ENCODE data around the gene PPP2R5E.
"Not testable (repeated sequence)": the region's sequence is repeated elsewhere in the genome, so short reads cannot be mapped to it uniquely, and the experiment has no call there.

The PPP2R5E gene

GRCh38 chr14:63543000-63543825 is at the start of gene PPP2R5E:
Gene PPP2R5E, minus strand, starts transcription at chr14:63543377. Its CDS starts 3,692 bp downstream, at chr14:63539685.
- DNase-seq (ENCODE audit: low spot score) = peak; percentile 98

- not testable (repeated sequence) for DNase-seq (ENCODE audit: low spot score)
Measured at GRCh38 chr14:63583046-63583445, 39.9 kb upstream of the PPP2R5E start.

GRCh38 chr14:63581491-63581890 is 38.3 kb upstream of the PPP2R5E start:
- no peak for DNase-seq (ENCODE audit: low spot score)

GRCh38 chr14:63578300-63578699 is 35.1 kb upstream of the PPP2R5E start:
- DNase-seq (ENCODE audit: low spot score) = no peak

GRCh38 chr14:63573581-63573980 is 30.4 kb upstream of the PPP2R5E start:
- no peak for DNase-seq (ENCODE audit: low spot score)

- DNase-seq (ENCODE audit: low spot score) = no peak
Measured at GRCh38 chr14:63565448-63565847, 22.3 kb upstream of the PPP2R5E start.

GRCh38 chr14:63564318-63564717 is 21.1 kb upstream of the PPP2R5E start:
- DNase-seq (ENCODE audit: low spot score) = no peak

GRCh38 chr14:63563370-63564026 is 20.3 kb upstream of the PPP2R5E start:
- no peak for DNase-seq (ENCODE audit: low spot score)

GRCh38 chr14:63562405-63562804 is 19.2 kb upstream of the PPP2R5E start:
- no peak for DNase-seq (ENCODE audit: low spot score)

- no peak for DNase-seq (ENCODE audit: low spot score)
Measured at GRCh38 chr14:63555572-63555971, 12.4 kb upstream of the PPP2R5E start.

- DNase-seq (ENCODE audit: low spot score) = no peak
Measured at GRCh38 chr14:63551332-63551731, 8.2 kb upstream of the PPP2R5E start.

- no peak for DNase-seq (ENCODE audit: low spot score)
Measured at GRCh38 chr14:63547798-63548335, 4.7 kb upstream of the PPP2R5E start.

- DNase-seq (ENCODE audit: low spot score) = no peak
Measured at GRCh38 chr14:63545431-63545830, 2.3 kb upstream of the PPP2R5E start.

GRCh38 chr14:63544591-63545299 is 1.6 kb upstream of the PPP2R5E start:
- DNase-seq (ENCODE audit: low spot score) = no peak

GRCh38 chr14:63543826-63544406 is 739 bp upstream of the PPP2R5E start:
- DNase-seq (ENCODE audit: low spot score) = no peak

- DNase-seq (ENCODE audit: low spot score) = no peak
Measured at GRCh38 chr14:63542231-63542999, 762 bp downstream of the PPP2R5E start.

- no peak for DNase-seq (ENCODE audit: low spot score)
Measured at GRCh38 chr14:63535918-63536317, 7.3 kb downstream of the PPP2R5E start.

GRCh38 chr14:63533474-63533873 is 9.7 kb downstream of the PPP2R5E start:
- DNase-seq (ENCODE audit: low spot score) = no peak

GRCh38 chr14:63524537-63525155 is 18.5 kb downstream of the PPP2R5E start:
- no peak for DNase-seq (ENCODE audit: low spot score)

- no peak for DNase-seq (ENCODE audit: low spot score)
Measured at GRCh38 chr14:63523735-63524426, 19.3 kb downstream of the PPP2R5E start.

All from ecto neural progenitor cell (in vitro differentiated cells).